Measurements from ENCODE around the gene FAT4.

FAT4 gene

GRCh38 chr4:125352521-125352920 lies 37.8 kb downstream of the FAT4 start:
- DNase-seq (ENCODE audit: low read depth): no peak
- TF ChIP-seq CTCF (conservative IDR thresholded peaks at IDR 0.05; ENCODE audit: low read depth, low read length): no peak
- no peak overlapping the region for H3K4me3 ChIP-seq (ENCODE audit: low read depth, low read length)

- TF ChIP-seq CTCF (conservative IDR thresholded peaks at IDR 0.05; ENCODE audit: low read depth, low read length): no peak
- H3K4me3 ChIP-seq (ENCODE audit: low read depth, low read length): no peak overlapping the region
- DNase-seq (ENCODE audit: low read depth): no peak
Observed at GRCh38 chr4:125353131-125353530, 38.4 kb downstream of the FAT4 start.

- TF ChIP-seq CTCF (conservative IDR thresholded peaks at IDR 0.05; ENCODE audit: low read depth, low read length): no peak
- no peak overlapping the region for H3K4me3 ChIP-seq (ENCODE audit: low read depth, low read length)
- DNase-seq (ENCODE audit: low read depth): peak; percentile 18
Observed at GRCh38 chr4:125355791-125356190, 41.0 kb downstream of the FAT4 start.

- no peak for TF ChIP-seq CTCF (conservative IDR thresholded peaks at IDR 0.05; ENCODE audit: low read depth, low read length)
- H3K4me3 ChIP-seq (ENCODE audit: low read depth, low read length): no peak overlapping the region
- no peak for DNase-seq (ENCODE audit: low read depth)
Observed at GRCh38 chr4:125357675-125358074, 42.9 kb downstream of the FAT4 start.

GRCh38 chr4:125358453-125358852 lies 43.7 kb downstream of the FAT4 start:
- no peak overlapping the region for H3K4me3 ChIP-seq (ENCODE audit: low read depth, low read length)
- TF ChIP-seq CTCF (conservative IDR thresholded peaks at IDR 0.05; ENCODE audit: low read depth, low read length): no peak
- DNase-seq (ENCODE audit: low read depth): no peak

- H3K4me3 ChIP-seq (ENCODE audit: low read depth, low read length): no peak overlapping the region
- DNase-seq (ENCODE audit: low read depth): no peak
- no peak for TF ChIP-seq CTCF (conservative IDR thresholded peaks at IDR 0.05; ENCODE audit: low read depth, low read length)
Observed at GRCh38 chr4:125359363-125359762, 44.6 kb downstream of the FAT4 start.

GRCh38 chr4:125359960-125360634 lies 45.3 kb downstream of the FAT4 start:
- no peak for TF ChIP-seq CTCF (conservative IDR thresholded peaks at IDR 0.05; ENCODE audit: low read depth, low read length)
- H3K4me3 ChIP-seq (ENCODE audit: low read depth, low read length): no peak overlapping the region
- DNase-seq (ENCODE audit: low read depth): no peak

Measured in choroid plexus epithelial cell (primary cell).